ENCODE measurements around the gene CLMP. TPM values are rescaled to one million over a fixed set of nuclear protein-coding genes. Genes with fewer than 3 reads are reported as not detected.
A peak's percentile ranks its signal among the peaks of the same experiment; 100 is the strongest.

The CLMP gene, protein sequence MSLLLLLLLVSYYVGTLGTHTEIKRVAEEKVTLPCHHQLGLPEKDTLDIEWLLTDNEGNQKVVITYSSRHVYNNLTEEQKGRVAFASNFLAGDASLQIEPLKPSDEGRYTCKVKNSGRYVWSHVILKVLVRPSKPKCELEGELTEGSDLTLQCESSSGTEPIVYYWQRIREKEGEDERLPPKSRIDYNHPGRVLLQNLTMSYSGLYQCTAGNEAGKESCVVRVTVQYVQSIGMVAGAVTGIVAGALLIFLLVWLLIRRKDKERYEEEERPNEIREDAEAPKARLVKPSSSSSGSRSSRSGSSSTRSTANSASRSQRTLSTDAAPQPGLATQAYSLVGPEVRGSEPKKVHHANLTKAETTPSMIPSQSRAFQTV
- not detected in 2 replicates for total RNA-seq (2022)
- Bru-seq, nascent RNA: percentile 3 among the genes with signal in this experiment
- BruChase-seq, experiment 1, labeled RNA remaining after a 6-hour chase: percentile 1 among the genes with signal in this experiment
- BruChase-seq, experiment 2, labeled RNA remaining after a 2-hour chase: percentile 3 among the genes with signal in this experiment
- long read RNA-seq: 0 reads

DNA sequence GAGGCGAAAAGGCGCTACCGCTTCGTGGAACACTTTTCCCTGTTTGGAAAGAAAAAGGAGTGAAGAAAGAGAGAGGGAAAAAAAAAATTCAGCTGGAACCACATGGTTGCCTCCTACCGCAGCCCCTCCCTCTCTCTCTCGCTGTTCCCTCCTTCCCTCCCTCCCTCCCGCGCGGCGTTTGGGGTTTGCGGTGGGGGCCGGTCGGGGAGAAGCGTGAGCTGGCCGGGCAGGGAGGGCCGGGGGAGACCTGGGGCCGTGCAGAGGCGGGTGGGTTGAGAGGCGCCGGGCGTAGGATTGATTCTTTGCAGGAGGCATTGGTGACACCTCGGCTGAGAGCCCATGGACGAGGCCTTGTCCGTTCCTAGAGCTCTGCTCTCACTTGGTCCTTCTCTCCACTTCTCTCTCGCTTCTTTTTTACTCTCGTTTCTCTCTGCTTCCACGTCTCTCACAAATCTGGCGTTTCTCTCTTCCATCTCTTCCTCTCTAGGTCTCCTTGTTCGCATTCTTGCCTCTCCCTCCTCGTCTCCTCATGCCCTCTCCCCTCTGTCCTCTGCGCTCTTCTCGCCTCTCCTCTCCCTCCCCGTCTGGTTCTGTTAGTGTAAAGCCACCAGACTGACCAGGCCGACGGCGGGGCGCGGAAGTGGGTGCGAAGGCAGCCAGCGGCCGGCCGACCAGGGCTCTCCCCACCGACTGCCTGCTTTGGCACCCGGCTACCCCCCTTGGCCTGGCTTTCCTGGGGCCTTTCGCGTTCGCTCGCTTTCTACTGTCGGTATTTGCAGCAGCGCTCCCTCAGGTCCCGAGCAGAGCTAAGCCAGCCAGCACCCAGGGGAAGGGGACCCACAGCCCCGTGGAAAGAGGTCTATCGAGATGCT is at the start of gene CLMP:
TSS of gene CLMP (minus strand) at position 61 of the 872 bp plus-strand sequence. CDS start 308 bp downstream, outside the sequence.
- H3K4me3 Mint-ChIP-seq (ENCODE audit: low read depth, unreplicated experiment): peak within 1 kb of the TSS; percentile 42
- no peaks in the 10 kb centered on the region for H3K9me3 Mint-ChIP-seq (ENCODE audit: low read depth, unreplicated experiment)
- TF ChIP-seq, protein P1, sequence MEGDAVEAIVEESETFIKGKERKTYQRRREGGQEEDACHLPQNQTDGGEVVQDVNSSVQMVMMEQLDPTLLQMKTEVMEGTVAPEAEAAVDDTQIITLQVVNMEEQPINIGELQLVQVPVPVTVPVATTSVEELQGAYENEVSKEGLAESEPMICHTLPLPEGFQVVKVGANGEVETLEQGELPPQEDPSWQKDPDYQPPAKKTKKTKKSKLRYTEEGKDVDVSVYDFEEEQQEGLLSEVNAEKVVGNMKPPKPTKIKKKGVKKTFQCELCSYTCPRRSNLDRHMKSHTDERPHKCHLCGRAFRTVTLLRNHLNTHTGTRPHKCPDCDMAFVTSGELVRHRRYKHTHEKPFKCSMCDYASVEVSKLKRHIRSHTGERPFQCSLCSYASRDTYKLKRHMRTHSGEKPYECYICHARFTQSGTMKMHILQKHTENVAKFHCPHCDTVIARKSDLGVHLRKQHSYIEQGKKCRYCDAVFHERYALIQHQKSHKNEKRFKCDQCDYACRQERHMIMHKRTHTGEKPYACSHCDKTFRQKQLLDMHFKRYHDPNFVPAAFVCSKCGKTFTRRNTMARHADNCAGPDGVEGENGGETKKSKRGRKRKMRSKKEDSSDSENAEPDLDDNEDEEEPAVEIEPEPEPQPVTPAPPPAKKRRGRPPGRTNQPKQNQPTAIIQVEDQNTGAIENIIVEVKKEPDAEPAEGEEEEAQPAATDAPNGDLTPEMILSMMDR (IDR thresholded peaks at IDR 0.05; ENCODE audit: unreplicated experiment): no peak
- peaks cover 4% of the 10 kb centered on the region for H3K36me3 Mint-ChIP-seq (ENCODE audit: insufficient read depth, unreplicated experiment)
- CTCF ChIA-PET: no interaction called here
- H3K27ac Mint-ChIP-seq (ENCODE audit: unreplicated experiment): no peak within 1 kb of the TSS
- BruUV-seq (replicated peaks): no TSS peak
- intact Hi-C loops (cut with micrococcal nuclease; ENCODE audit: unreplicated experiment): no loop called here
- peaks cover 71% of the 10 kb centered on the region for H3K27me3 Mint-ChIP-seq (ENCODE audit: unreplicated experiment)
- no peak for DNase-seq
- H3K4me1 Mint-ChIP-seq (ENCODE audit: low read depth, unreplicated experiment): peaks cover 8% of the 10 kb centered on the region

DNA sequence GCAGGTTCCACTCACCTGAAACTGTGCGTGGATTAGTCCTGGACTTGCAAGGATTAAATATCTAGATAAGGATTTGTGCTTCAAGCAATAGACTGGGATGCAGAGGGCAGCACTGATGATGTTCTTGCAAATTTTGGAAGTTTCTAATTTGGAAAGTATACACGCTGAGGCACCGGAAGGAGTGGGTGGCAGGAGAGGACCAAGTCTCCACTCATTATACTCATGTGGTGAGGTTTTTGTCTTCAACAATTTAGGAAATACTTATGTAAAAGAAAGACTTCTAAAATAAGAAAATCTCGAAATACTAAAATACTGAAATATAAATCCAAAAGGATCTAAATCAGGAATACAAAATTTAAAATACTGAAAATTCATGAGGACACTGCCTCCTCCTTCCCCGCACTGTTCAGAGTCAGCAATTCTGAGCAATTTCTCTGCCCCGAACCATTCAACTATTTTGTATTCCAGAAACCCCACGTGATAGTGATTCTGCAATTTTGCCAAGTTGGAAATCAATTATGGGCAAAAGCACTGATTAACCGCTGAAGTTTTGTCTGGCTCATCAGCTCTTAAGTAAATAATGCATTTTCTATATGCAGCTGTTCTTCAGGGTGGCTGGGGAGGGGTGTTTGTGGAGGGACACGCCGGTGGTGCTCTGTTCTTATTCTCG is 47.0 kb upstream of the CLMP start:
- TF ChIP-seq, protein P1 (IDR thresholded peaks at IDR 0.05; ENCODE audit: unreplicated experiment): no peak
- no peaks in the 10 kb centered on the region for H3K27me3 Mint-ChIP-seq (ENCODE audit: unreplicated experiment)
- H3K9me3 Mint-ChIP-seq (ENCODE audit: low read depth, unreplicated experiment): no peaks in the 10 kb centered on the region
- H3K27ac Mint-ChIP-seq (ENCODE audit: unreplicated experiment): no peak overlapping the region
- no peak for DNase-seq
- H3K4me1 Mint-ChIP-seq (ENCODE audit: low read depth, unreplicated experiment): no peaks in the 10 kb centered on the region
- BruUV-seq (replicated peaks): no TSS peak
- CTCF ChIA-PET: no interaction called here
- no peak overlapping the region for H3K4me3 Mint-ChIP-seq (ENCODE audit: low read depth, unreplicated experiment)
- intact Hi-C loops (cut with micrococcal nuclease; ENCODE audit: unreplicated experiment): no loop called here
- no peaks in the 10 kb centered on the region for H3K36me3 Mint-ChIP-seq (ENCODE audit: insufficient read depth, unreplicated experiment)

DNA sequence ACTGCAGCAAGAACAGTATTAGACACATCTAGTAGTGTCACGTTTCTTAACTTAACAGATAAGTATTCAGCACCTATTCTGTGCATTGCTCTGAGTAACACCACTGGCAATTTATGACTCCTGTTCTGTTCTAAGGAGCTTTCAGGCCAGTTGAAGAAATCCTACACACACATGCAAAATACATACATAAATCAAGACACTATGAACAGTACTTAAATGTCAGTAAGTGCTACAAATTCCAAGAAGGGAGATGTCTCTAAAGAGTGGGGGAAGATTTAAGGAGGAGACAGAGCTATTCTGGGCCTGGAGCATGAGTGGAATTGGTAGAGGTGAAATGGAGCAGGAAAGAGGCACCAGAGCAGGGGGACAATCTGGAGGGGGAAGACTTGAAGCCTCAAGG is 46.2 kb upstream of the CLMP start:
- no peaks in the 10 kb centered on the region for H3K4me1 Mint-ChIP-seq (ENCODE audit: low read depth, unreplicated experiment)
- H3K4me3 Mint-ChIP-seq (ENCODE audit: low read depth, unreplicated experiment): no peak overlapping the region
- intact Hi-C loops (cut with micrococcal nuclease; ENCODE audit: unreplicated experiment): no loop called here
- CTCF ChIA-PET: no interaction called here
- H3K27ac Mint-ChIP-seq (ENCODE audit: unreplicated experiment): no peak overlapping the region
- DNase-seq: no peak
- no TSS peak for BruUV-seq (replicated peaks)
- no peaks in the 10 kb centered on the region for H3K36me3 Mint-ChIP-seq (ENCODE audit: insufficient read depth, unreplicated experiment)
- no peaks in the 10 kb centered on the region for H3K27me3 Mint-ChIP-seq (ENCODE audit: unreplicated experiment)
- H3K9me3 Mint-ChIP-seq (ENCODE audit: low read depth, unreplicated experiment): no peaks in the 10 kb centered on the region
- TF ChIP-seq, protein P1 (IDR thresholded peaks at IDR 0.05; ENCODE audit: unreplicated experiment): no peak

All from Calu3 (cell line).